ENCODE results near the gene OR6S1.
"Not testable (repeated sequence)": the region's sequence is repeated elsewhere in the genome, so short reads cannot be mapped to it uniquely, and the experiment has no call there.

Gene OR6S1

DNA sequence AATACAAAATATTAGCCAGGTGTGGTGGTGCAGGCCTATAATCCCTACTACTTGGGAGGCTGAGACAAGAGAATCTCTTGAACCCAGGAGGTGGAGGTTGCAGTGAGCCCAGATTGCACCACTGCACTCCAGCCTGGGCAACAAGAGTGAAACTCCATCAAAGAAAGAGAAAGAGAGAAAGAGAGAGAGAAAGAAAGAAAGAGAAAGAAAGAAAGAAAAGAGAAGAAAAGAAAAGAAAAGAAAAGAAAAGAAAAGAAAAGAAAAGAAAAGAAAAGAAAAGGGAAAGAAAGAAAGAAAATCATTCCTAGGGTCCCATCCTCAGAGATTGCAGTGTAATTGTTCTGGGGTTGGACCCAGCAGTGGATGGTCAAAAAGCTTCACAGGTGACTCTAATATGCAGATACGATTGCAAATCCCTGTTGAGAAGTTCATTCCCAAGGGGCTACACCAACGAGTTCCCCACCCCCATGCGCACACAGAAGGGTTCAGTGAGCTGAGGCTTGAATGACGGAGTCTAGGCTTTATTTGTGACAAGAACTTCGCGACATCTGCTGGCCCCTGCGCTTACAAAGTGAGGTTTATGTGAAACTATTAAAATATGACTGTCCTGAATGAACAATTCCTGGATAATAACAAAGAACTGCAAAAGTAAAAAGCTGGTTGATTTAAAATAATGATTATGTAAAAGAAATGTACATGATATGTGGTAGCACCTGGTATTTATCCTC is 32.9 kb downstream of the OR6S1 start:
- no peak for DNase-seq

DNA sequence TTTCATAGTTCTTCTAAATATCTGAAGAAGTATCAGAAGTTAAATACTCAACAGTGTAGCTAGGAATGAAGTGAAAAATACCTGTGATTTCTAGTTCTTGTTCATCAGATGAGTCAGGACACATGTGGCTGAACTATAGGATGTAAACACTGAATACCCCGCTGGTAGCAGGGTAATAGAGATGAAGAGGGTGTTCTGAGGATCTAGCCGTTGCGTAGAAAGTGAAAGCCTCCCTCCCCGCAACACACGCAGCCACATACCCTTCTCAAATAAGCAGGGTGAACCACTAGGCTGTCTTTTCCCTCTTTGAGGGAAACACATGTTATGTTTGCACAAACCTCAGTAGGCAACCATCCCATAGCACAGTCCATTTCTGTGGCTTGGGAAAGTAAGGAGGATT is 33.9 kb downstream of the OR6S1 start:
- DNase-seq: no peak

DNA sequence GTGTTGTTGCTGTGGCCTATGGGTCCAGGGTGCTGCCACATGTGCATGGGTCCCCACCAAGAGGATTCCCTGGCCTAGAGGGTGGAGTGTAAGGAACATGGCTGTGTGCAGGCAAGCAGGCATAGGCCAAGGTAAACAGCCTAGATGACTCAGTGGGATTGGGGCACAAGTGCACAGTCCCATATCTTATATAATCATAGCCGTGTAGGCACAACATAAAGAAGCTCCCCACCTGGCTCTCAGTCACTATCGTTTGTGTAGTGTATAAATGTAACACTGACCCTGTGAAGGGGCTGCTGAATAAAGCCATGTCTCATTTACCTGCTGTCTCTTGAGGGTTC is 34.6 kb downstream of the OR6S1 start:
- DNase-seq: no peak

DNA sequence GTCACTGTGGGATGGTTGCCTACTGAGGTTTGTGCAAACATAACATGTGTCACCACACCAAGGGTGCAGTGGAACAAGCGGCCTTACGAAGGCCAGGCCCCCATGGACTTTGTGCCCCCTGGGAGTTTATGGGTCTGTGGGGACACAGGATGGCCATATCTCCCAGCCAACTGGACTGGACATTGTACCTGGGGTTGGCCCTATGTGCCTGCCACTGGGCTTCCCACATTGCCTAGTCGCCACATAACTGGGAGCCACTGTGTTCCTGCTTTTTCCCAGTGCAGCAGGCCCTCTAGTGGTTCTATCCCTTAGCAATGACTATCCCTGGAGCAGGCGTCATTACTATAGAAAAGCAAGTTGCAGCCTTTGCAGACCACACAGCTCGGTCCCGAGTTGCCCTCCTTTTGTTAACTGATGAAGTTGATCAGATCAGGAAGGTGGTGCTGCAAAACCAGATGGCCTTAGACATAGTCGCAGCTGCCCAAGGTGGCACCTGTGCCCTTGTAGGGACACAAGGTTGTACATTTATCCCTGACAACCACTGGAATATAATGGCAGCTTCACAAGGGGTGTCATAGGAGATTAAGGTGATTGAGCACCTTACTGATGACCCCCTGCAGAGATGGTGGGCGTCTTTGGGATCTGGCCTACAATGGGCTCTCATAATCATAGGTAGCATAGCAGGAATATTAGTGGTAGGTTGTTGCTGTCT is 35.1 kb downstream of the OR6S1 start:
- no peak for DNase-seq

DNA sequence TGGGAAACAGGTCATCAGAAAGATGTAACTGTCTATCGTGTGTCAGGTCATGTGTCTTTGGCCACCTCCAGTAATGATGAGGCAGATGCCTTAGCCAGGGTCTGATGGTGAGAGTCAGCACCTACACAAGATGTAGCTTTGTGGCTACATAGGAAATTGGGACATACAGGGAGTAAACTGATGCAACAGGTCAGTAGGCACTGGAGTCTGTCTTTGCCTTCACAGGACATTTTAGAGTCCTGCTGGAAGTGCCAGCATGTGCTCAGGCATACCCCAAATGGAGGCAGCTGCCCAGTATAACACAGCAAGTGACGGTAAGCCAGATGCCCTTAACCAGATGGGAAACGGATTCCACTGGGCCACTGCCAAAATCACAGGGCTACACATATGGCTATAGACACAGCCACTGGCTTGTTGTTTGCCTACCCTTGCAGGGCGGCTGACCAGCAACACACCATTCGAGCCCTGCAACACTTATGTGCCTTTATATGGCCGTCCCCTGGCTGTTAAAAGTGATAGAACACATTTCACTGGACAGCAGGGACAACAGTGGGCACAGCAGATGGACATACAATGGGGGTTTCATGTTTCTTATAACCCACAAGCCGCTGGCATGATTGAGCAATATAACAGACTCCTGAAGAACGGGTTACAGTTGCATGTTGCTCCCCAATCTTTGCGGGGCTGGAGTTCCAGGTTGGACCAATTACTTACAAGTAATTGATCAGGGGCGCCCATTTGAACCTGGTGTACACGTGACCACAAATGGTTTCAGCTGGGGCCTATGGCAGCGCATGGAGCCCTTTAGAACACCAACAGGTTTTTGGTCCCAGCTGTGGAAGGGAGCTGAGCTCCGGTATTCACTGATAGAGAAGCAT is 37.4 kb downstream of the OR6S1 start:
- DNase-seq: no peak

DNA sequence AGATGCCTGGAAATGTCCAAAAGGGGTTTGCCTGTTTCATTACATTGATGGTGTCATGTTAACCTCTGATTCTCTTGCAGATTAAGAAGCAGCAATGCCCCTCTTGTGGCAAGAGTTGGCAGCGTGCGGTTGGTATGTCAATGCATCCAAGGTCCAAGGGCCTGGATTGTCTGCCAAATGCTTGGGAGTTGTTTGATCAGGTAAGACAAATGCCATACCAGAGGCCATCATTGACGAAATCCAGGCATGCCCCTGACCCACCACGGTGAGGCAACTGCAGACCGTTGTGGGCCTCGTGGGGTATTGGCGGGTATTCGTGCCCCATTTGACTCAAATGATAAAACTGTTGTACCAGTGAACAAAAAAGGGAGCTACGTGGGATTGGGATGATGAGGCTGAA is 38.9 kb downstream of the OR6S1 start:
- DNase-seq: no peak

DNA sequence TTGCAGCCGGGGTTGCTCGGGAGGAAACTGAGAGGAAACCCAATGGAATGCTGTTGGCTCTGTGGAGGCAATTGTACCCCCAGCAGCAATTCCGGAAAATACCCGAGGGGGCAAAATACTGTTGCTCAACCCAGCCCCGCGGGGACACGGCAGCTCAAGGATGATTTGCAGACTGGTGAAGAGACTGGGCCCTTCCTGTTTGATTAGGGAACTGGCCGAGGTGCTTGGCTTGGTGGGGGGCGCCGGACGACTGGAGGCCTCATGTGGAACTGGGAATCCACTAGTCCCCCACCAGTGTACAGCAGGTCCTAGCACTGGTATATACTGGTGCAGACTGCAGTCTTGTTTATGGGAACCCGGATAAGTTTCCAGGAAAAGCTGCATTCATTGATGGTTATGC is 40.0 kb downstream of the OR6S1 start:
- no peak for DNase-seq

DNA sequence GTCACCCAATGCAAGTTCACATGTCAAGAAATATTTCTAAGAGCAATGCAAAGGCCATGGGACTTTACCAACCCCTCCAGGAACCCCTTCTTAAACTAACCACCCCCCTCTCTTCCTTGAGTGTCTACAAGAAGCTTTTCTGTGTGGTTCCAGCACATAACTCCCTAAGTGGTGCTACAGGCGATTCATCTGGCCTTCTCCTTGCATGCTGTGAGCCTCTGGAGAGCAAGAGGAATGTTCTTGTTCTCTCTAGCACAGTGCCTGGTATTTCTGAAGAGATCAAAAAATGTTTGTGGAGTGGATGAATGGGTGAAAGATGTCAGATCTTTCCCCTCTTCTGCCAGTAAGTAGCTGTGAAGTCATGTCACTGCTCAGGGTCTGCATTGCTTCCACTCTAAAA is 44.4 kb downstream of the OR6S1 start:
- DNase-seq: no peak

DNA sequence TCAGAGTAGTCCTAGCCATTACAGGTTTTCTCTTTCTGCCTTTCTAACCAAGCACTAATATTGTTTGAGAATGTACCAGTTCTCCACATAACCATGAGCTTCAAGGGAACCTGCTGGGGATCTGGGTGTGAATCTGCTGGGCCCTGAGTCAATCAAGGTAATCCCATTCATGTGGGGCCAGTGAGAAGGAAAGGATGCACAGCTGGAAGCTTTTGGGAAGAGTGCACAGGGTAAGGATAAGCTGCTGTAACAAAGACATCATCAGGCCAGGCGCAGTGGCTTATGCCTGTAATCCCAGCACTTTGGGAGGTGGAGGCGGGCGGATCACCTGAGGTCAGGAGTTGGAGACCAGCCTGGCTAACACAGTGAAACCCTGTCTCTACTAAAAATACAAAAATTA is 45.8 kb downstream of the OR6S1 start:
- not testable (repeated sequence) for DNase-seq

DNA sequence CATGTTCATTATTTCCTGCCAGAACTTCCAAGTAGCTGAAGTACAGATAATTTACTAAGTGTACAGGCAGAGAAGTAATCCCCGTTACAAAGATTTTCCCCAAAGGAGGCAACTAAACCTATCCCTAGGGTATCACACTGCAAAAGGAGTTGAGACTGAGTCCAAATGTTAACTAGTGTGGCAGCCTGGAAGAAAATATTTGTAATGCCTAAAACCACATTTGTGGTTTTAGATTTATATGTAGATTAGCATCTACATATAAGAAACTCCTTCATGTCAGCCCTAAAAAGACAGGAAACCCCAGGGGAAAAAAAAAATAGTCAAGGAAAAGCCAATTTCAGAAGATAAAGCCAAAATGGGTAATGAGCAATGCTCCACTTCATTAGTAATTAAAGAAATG is 48.9 kb downstream of the OR6S1 start:
- DNase-seq: no peak

DNA sequence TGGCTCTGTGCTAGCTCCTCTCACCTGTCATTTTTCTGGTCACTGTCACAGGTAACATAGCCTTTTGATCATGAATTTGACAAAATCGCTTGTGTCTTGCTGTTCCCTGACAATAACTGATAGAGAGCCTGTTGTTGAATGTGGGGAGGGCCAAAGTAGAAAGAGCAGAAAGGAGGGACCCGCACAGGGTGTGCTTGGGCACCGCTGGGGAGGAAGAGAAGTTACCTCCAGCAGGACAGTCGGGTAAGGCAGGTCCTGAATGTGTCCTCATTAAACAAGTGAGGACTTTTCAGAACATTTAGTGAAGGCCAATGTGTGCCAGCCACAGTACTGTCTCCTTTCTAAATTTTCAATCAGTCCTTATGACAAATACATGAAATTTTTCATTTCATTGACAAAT is 50.3 kb downstream of the OR6S1 start, which contains the start of gene RNASE12:
RNASE12 (minus strand) TSS at position 142 of the 400 bp plus-strand sequence. CDS start 653 bp downstream, outside the sequence.
- no peak for DNase-seq
